ENCODE measurements around the gene IGSF23. TPM values are rescaled to one million over a fixed set of nuclear protein-coding genes. Genes with fewer than 3 reads are reported as not detected.

Gene IGSF23
- total and polyA plus RNA-seq, 2 of the 4 experiments (the other 2 are of a cell fraction), result 0.27 TPM; not detected in 1

DNA sequence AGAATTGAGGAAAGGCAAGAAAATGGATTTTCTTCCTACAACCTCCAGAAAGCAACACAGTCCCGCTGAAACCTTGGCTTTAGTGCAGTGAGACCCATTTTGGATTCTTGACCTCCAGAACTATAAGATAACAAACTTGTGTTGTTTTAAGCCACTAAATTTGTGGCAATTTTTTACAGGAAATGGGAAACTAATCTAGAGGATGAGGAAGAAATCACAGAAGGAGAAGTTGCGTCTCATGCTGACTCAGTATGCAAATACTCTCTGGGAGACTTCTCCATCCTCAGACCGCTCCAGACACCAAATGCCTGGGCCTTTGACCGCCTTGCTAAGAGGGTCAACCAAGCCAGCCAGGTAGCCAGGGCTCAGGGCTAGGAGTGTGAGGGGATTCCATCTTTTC is 72.5 kb downstream of the IGSF23 start:
- no peak overlapping the region; the same call in 1 of the 2 replicates for H3K9ac ChIP-seq (ENCODE audit: low read depth, low read length)
- 0 out of 4 replicates have a peak, but pooled peaks cover 0 to 3% of the 10 kb centered on the region in 2 experiments for H3K79me1 ChIP-seq (ENCODE audit: low read depth in 1 of 2, low read length in 2 of 2)
- peak overlapping the region; percentile 89; the same call in 2 of the 3 replicates for H2BK15ac ChIP-seq (ENCODE audit: low read depth, low read length)
- peak overlapping the region; percentile 21 to 95 for H4K8ac ChIP-seq (ENCODE audit: low read depth in 2 of 2, low read length in 2 of 2)
- intact Hi-C loops (cut with micrococcal nuclease), result no loop called here
- H3K4me2 ChIP-seq (ENCODE audit: low read depth, low read length), result no peak overlapping the region
- peak overlapping the region; percentile 94 for H2BK120ac ChIP-seq (ENCODE audit: low read depth, low read length)
- ChIA-PET CTCF (no interaction called here), POLR2A (ENCODE audit: unreplicated experiment) (no interaction called here)
- H3K9me3 ChIP-seq (ENCODE audit: control insufficient read depth, insufficient read depth, low read length), result no peaks in the 10 kb centered on the region
- H2AK9ac ChIP-seq (replicated peaks; ENCODE audit: low read depth, low read length, poor library complexity), result no peak overlapping the region
- H3K4me3 ChIP-seq (ENCODE audit: insufficient read depth, low read depth, low read length), result no peak overlapping the region
- H3K9me1 ChIP-seq (ENCODE audit: insufficient read depth, low read length), result no peaks in the 10 kb centered on the region; the same call in 1 of the 2 replicates
- peak; percentile 19; the same call in 1 of the 2 replicates for ATAC-seq (ENCODE audit: low read depth)
- no peak overlapping the region for H3K56ac ChIP-seq (ENCODE audit: extremely low read depth, insufficient read depth, low read length)
- no peak overlapping the region for H2AFZ ChIP-seq (replicated peaks; ENCODE audit: low read length, poor library complexity)
- dilution Hi-C loops (cut with HindIII; ENCODE audit: low sequenced_read_pairs, unreplicated experiment), result no loop called here
- peak overlapping the region; percentile 56; the same call in 1 of the 2 replicates for H3K23ac ChIP-seq (ENCODE audit: low read depth, low read length)
- H4K91ac ChIP-seq (ENCODE audit: insufficient read depth, low read depth, low read length), result peak overlapping the region; percentile 84
- peak overlapping the region; percentile 94; the same call in 1 of the 2 replicates for H2BK20ac ChIP-seq (ENCODE audit: low read depth, low read length)
- H2AK5ac ChIP-seq (ENCODE audit: low read depth, low read length), result peak overlapping the region; percentile 71
- peaks cover 2% of the 10 kb centered on the region for H3K4me1 ChIP-seq (ENCODE audit: control insufficient read depth, insufficient read depth, low read length)
- no CpG with 5 or more reads among the region's 4 CpGs for WGBS, 2 experiments (ENCODE audit: extremely low coverage in 2 of 2, insufficient read length in 1 of 2)
- H4K20me1 ChIP-seq (ENCODE audit: insufficient read depth, low read length), result no peaks in the 10 kb centered on the region
- peak overlapping the region; percentile 77 for H3K14ac ChIP-seq (replicated peaks; ENCODE audit: low read depth, low read length)
- H3K27ac ChIP-seq (ENCODE audit: insufficient read depth, low read length), result peak overlapping the region; percentile 74
- H3K36me3 ChIP-seq (ENCODE audit: control insufficient read depth, insufficient read depth, low read length), result peaks cover 8% of the 10 kb centered on the region; the same call in 1 of the 2 replicates
- peak overlapping the region; percentile 81; the same call in 1 of the 2 replicates for H3K4ac ChIP-seq (ENCODE audit: low read depth, low read length)
- TF ChIP-seq RFX5 (IDR thresholded peaks at IDR 0.05; ENCODE audit: low read depth, low read length), result no peak
- TF ChIP-seq CEBPB (IDR thresholded peaks at IDR 0.05; ENCODE audit: low read depth, low read length), result peak; percentile 23; the same call in 1 of the 2 replicates
- no peak for TF ChIP-seq MAZ (IDR thresholded peaks at IDR 0.05; ENCODE audit: borderline replicate concordance, low read depth, low read length)
- no peak for TF ChIP-seq CHD1 (IDR thresholded peaks at IDR 0.05; ENCODE audit: low read depth, low read length)
- TF ChIP-seq, protein P1, sequence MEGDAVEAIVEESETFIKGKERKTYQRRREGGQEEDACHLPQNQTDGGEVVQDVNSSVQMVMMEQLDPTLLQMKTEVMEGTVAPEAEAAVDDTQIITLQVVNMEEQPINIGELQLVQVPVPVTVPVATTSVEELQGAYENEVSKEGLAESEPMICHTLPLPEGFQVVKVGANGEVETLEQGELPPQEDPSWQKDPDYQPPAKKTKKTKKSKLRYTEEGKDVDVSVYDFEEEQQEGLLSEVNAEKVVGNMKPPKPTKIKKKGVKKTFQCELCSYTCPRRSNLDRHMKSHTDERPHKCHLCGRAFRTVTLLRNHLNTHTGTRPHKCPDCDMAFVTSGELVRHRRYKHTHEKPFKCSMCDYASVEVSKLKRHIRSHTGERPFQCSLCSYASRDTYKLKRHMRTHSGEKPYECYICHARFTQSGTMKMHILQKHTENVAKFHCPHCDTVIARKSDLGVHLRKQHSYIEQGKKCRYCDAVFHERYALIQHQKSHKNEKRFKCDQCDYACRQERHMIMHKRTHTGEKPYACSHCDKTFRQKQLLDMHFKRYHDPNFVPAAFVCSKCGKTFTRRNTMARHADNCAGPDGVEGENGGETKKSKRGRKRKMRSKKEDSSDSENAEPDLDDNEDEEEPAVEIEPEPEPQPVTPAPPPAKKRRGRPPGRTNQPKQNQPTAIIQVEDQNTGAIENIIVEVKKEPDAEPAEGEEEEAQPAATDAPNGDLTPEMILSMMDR (conservative IDR thresholded peaks at IDR 0.05; ENCODE audit: low read depth, low read length), result no peak
- TF ChIP-seq FOS (IDR thresholded peaks at IDR 0.05; ENCODE audit: low read depth, low read length), result no peak
- TF ChIP-seq ELK1 (IDR thresholded peaks at IDR 0.05; ENCODE audit: borderline replicate concordance, low read depth, low read length), result no peak
- peak; percentile 37; the same call in 1 of the 2 replicates for TF ChIP-seq NFE2L2 (IDR thresholded peaks at IDR 0.05; ENCODE audit: low read depth, low read length)
- no peak for TF ChIP-seq POLR2A (IDR thresholded peaks at IDR 0.05; ENCODE audit: low read depth, low read length)
- DNase-seq, result peak; percentile 74
- no TSS peak for BruUV-seq (replicated peaks)
- H3K18ac ChIP-seq (ENCODE audit: low read depth, low read length), result peak overlapping the region; percentile 46; the same call in 1 of the 2 replicates
- in situ Hi-C loops (cut with MboI; ENCODE audit: low sequenced_read_pairs), result loop anchor here (10.0 kb wide), 1 partner anchor 269 kb away; the partner anchor contains the start of gene CLPTM1
- H2BK5ac ChIP-seq (ENCODE audit: low read depth, low read length, poor library complexity, severe bottlenecking), result peak overlapping the region; percentile 78
- H4K5ac ChIP-seq (ENCODE audit: low read depth, low read length), result peak overlapping the region; percentile 67; the same call in 1 of the 2 replicates
- H3K27me3 ChIP-seq (ENCODE audit: control insufficient read depth, insufficient read depth, low read length), result no peaks in the 10 kb centered on the region

All from IMR-90 (cell line).